Hepatocyte (in vitro differentiated cells): Measurements from ENCODE around the gene RGPD5. TPM values are rescaled to one million over a fixed set of nuclear protein-coding genes. Genes with fewer than 3 reads are reported as not detected.
"Not testable (repeated sequence)": the region's sequence is repeated elsewhere in the genome, so short reads cannot be mapped to it uniquely, and the experiment has no call there.

Source experiments
- DNase-seq: peaks from one replicate; pipeline ENCODE4 v3.0.0-alpha.2; 2016; ENCODE audit warnings: low spot score
- H2AFZ ChIP-seq: fragments of 200-600 bp; sonication (generic); 2 replicates; pipeline ENCODE4 v1.6.0; 2016; ENCODE audit warnings: antibody characterized with exemption, mild to moderate bottlenecking
- H3K27ac ChIP-seq: fragments of 200-600 bp; sonication (generic); 2 replicates; pipeline ENCODE4 v1.5.1; 2016; ENCODE audit warnings: mild to moderate bottlenecking
- H3K27me3 ChIP-seq: fragments of 200-600 bp; sonication (generic); 2 replicates; pipeline ENCODE4 v1.6.1; 2016
- H3K36me3 ChIP-seq: fragments of 200-600 bp; sonication (generic); replicated peaks from 2 replicates; pipeline ENCODE4 v1.5.1; 2016; ENCODE audit warnings: low read depth; ENCODE audit not compliant: insufficient read depth
- H3K4me1 ChIP-seq: fragments of 200-600 bp; sonication (generic); 2 replicates; pipeline ENCODE4 v1.5.1; 2016; ENCODE audit warnings: mild to moderate bottlenecking, moderate library complexity; ENCODE audit not compliant: insufficient read depth
- H3K4me2 ChIP-seq: fragments of 200-600 bp; sonication (generic); 2 replicates; pipeline ENCODE4 v1.6.0; 2016
- H3K4me3 ChIP-seq: fragments of 200-600 bp; sonication (generic); 2 replicates; pipeline ENCODE4 v1.5.1; 2016; ENCODE audit warnings: mild to moderate bottlenecking
- H3K79me2 ChIP-seq: fragments of 200-600 bp; sonication (generic); 2 replicates; pipeline ENCODE4 v1.6.0; 2017; ENCODE audit warnings: mild to moderate bottlenecking
- H3K9me2 ChIP-seq: fragments of 200-600 bp; sonication (generic); replicated peaks from 2 replicates; pipeline ENCODE4 v1.6.0; 2017; ENCODE audit warnings: mild to moderate bottlenecking; ENCODE audit not compliant: insufficient read depth
- H3K9me3 ChIP-seq: fragments of 200-600 bp; sonication (generic); 2 replicates; pipeline ENCODE4 v1.5.1; 2016; ENCODE audit warnings: low read depth, mild to moderate bottlenecking
- H4K20me1 ChIP-seq: fragments of 200-600 bp; sonication (generic); 2 replicates; pipeline ENCODE4 v1.6.0; 2016; ENCODE audit warnings: mild to moderate bottlenecking; ENCODE audit not compliant: insufficient read depth, poor library complexity, severe bottlenecking
- WGBS: methylation state at CpG from one replicate; pipeline ENCODE4 v1.1.6; 2016; ENCODE audit warnings: low lambda C conversion rate; ENCODE audit errors: missing lambda C conversion rate; 5-methylcytosine and 5-hydroxymethylcytosine counted together
- polyA plus RNA-seq: library from polyadenylated mRNA; unstranded; fragments of >200 nt; fragmentation: Nextera tagmentation; extraction: Ambion mirVana; gene quantifications from 2 replicates; pipeline ENCODE4 v1.2.1, GENCODE V29; 2016
- total RNA-seq: library from RNA; depleted of rRNA; stranded (reverse); fragments of >200 nt; gene quantifications from 2 replicates; pipeline ENCODE4 v1.2.3, GENCODE V29; 2014

RGPD5 gene
- total and polyA plus RNA-seq, 2 experiments from 2014 or later = 11.6 to 46.3 TPM

- H3K79me2 ChIP-seq, H3K4me1 ChIP-seq, H3K4me3 ChIP-seq, DNase-seq, H3K27me3 ChIP-seq, H4K20me1 ChIP-seq, H3K4me2 ChIP-seq, H3K9me2 ChIP-seq, H3K9me3 ChIP-seq, H3K27ac ChIP-seq, H3K36me3 ChIP-seq, H2AFZ ChIP-seq: not testable (repeated sequence)
- no CpG with 5 or more reads among the region's 28 CpGs for WGBS
These were observed 104.6 kb downstream of the RGPD5 start, which contains the start of gene LIMS3 for GRCh38 chr2:109898462-109899336. Gene LIMS3, plus strand, starts transcription at chr2:109898688. Its CDS starts 41 bp downstream, at chr2:109898729.

DNA sequence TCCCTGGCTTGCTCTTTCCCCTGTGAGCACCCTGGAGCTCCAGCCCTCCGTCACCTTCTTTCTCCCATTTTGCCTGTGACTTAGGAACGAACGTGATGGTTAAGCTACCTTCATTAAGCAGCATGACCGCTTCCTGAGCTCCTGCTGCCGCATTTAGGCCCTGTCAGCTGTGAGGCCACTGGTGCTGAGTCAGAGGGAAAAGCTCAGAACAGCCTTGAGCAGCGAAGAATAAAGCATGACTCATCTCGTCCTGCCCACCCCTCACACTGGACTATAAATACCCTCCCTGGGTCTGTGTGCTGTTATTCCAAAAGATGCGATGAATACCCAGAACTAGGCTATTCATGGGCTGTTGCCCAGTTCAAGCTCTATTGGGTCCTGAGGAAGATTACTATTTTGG is 111.7 kb downstream of the RGPD5 start:
- H3K79me2 ChIP-seq, H3K4me1 ChIP-seq, H2AFZ ChIP-seq, H3K9me2 ChIP-seq, H3K36me3 ChIP-seq, H3K27ac ChIP-seq, H3K4me2 ChIP-seq, H3K4me3 ChIP-seq, DNase-seq, H3K9me3 ChIP-seq, H3K27me3 ChIP-seq, H4K20me1 ChIP-seq: not testable (repeated sequence)
- no CpG with 5 or more reads among the region's 8 CpGs for WGBS

Other genes starting within 250 kb of the RGPD5 start
- 49.3 and 58.7 TPM in 2 replicates for gene SEPTIN10, start 180.3 kb upstream of the RGPD5 start, total RNA-seq
- 35.7 and 38.7 TPM in 2 replicates for gene SEPTIN10, start 180.3 kb upstream of the RGPD5 start, polyA plus RNA-seq
- 26.2 and 26.5 TPM in 2 replicates for gene SOWAHC, start 179.9 kb upstream of the RGPD5 start, total RNA-seq
- 14.0 and 18.8 TPM in 2 replicates for gene SOWAHC, start 179.9 kb upstream of the RGPD5 start, polyA plus RNA-seq
- 0.60 and 1.4 TPM in 2 replicates for gene LIMS3, start 104.4 kb downstream of the RGPD5 start, total RNA-seq
- 4.0 and 5.5 TPM in 2 replicates for gene LIMS3, start 104.4 kb downstream of the RGPD5 start, polyA plus RNA-seq